CD14-positive monocyte (primary cell): Measurements from ENCODE around the gene SUZ12. TPM values are rescaled to one million over a fixed set of nuclear protein-coding genes. Genes with fewer than 3 reads are reported as not detected.

Source experiments
- DNase-seq, 3 donors: peaks; one replicate each; pipeline ENCODE4 v3.0.0-alpha.2; 2011 to 2022
- H2AFZ ChIP-seq: 2 replicates; pipeline ENCODE4 v1.6.0; 2012; ENCODE audit warnings: mild to moderate bottlenecking, low read depth, low read length, inconsistent platforms; ENCODE audit not compliant: insufficient read depth, poor library complexity, severe bottlenecking
- H3K27ac ChIP-seq, 2 donors: 1 replicate in 1 of 2; 2 replicates in 1 of 2; pipeline ENCODE4 v1.5.1; 2012 to 2013; ENCODE audit warnings: low read length in 2 of 2, control low read depth in 1 of 2, inconsistent platforms in 1 of 2, low read depth in 1 of 2, mild to moderate bottlenecking in 1 of 2
- H3K27me3 ChIP-seq, 2 donors: one replicate each; pipeline versions ENCODE4 v1.6.0 to v1.6.1; 2011 to 2013; ENCODE audit warnings: low read length in 2 of 2; ENCODE audit not compliant: control insufficient read depth in 2 of 2, insufficient read depth in 2 of 2
- H3K36me3 ChIP-seq, 2 donors: replicated peaks in 1 of 2; 1 replicate in 1 of 2; 2 replicates in 1 of 2; pipeline versions ENCODE4 v1.5.1 to v1.6.1; 2012 to 2013; ENCODE audit warnings: low read length in 2 of 2, control low read depth in 1 of 2, inconsistent platforms in 1 of 2, mild to moderate bottlenecking in 1 of 2; ENCODE audit not compliant: insufficient read depth in 2 of 2, control insufficient read depth in 1 of 2
- H3K4me1 ChIP-seq, 2 donors: 1 replicate in 1 of 2; 2 replicates in 1 of 2; pipeline versions ENCODE4 v1.5.1 to v1.6.1; 2012 to 2013; ENCODE audit warnings: low read length in 2 of 2, control low read depth in 1 of 2, inconsistent platforms in 1 of 2, mild to moderate bottlenecking in 1 of 2, moderate library complexity in 1 of 2; ENCODE audit not compliant: insufficient read depth in 2 of 2, control insufficient read depth in 1 of 2
- H3K4me2 ChIP-seq: replicated peaks from 2 replicates; pipeline ENCODE3; 2012; ENCODE audit warnings: low read length, moderate library complexity, mild to moderate bottlenecking; ENCODE audit not compliant: poor library complexity, severe bottlenecking; ENCODE audit errors: extremely low read depth
- H3K4me3 ChIP-seq, 3 experiments: fragments of 200-600 bp in 1 of 3; sonication (generic) in 1 of 3; replicated peaks in 1 of 3; 1 replicate in 2 of 3; 2 replicates in 1 of 3; pipeline ENCODE4 v1.5.1; 2011 to 2013; ENCODE audit warnings: low read length in 3 of 3, mild to moderate bottlenecking in 3 of 3, control low read depth in 2 of 3, low read depth in 2 of 3, inconsistent platforms in 1 of 3, moderate library complexity in 1 of 3
- H3K79me2 ChIP-seq: 2 replicates; pipeline ENCODE4 v1.6.0; 2012; ENCODE audit warnings: mild to moderate bottlenecking, control low read depth, inconsistent platforms, low read length, moderate library complexity; ENCODE audit not compliant: insufficient read depth
- H3K9ac ChIP-seq: 2 replicates; pipeline ENCODE4 v1.6.0; 2017; ENCODE audit warnings: low read length, mild to moderate bottlenecking; ENCODE audit not compliant: insufficient read depth, poor library complexity, severe bottlenecking
- H3K9me3 ChIP-seq, 2 donors: replicated peaks in 1 of 2; 1 replicate in 1 of 2; 2 replicates in 1 of 2; pipeline versions ENCODE4 v1.5.1 to v1.6.1; 2012 to 2013; ENCODE audit warnings: low read length in 2 of 2, control low read depth in 1 of 2; ENCODE audit not compliant: control insufficient read depth in 1 of 2, insufficient read depth in 1 of 2
- H4K20me1 ChIP-seq: 2 replicates; pipeline ENCODE4 v1.6.0; 2012; ENCODE audit warnings: mild to moderate bottlenecking, low read length, control low read depth, moderate library complexity; ENCODE audit not compliant: insufficient read depth
- H3K27ac Mint-ChIP-seq, 7 donors: one replicate each; pipeline ENCODE4 v1.8.0; 2020; ENCODE audit warnings: mild to moderate bottlenecking in 7 of 7, mixed read lengths in 7 of 7, moderate library complexity in 6 of 7, inconsistent platforms in 2 of 7
- H3K27me3 Mint-ChIP-seq, 3 donors: one replicate each; pipeline ENCODE4 v1.8.0; 2021 to 2022; ENCODE audit warnings: low read depth in 3 of 3, mild to moderate bottlenecking in 3 of 3, mixed read lengths in 3 of 3, moderate library complexity in 3 of 3, inconsistent platforms in 1 of 3
- H3K36me3 Mint-ChIP-seq, 2 donors: one replicate each; pipeline ENCODE4 v1.8.0; 2020; ENCODE audit warnings: mixed read lengths in 2 of 2, inconsistent platforms in 1 of 2, mild to moderate bottlenecking in 1 of 2
- H3K4me1 Mint-ChIP-seq: one replicate; pipeline ENCODE4 v1.8.0; 2020; ENCODE audit warnings: mild to moderate bottlenecking, mixed read lengths
- H3K4me3 Mint-ChIP-seq, 2 donors: one replicate each; pipeline ENCODE4 v1.8.0; 2020; ENCODE audit warnings: mild to moderate bottlenecking in 2 of 2, mixed read lengths in 2 of 2, moderate library complexity in 1 of 2
- H3K9me3 Mint-ChIP-seq, 7 donors: one replicate each; pipeline ENCODE4 v1.8.0; 2020 to 2022; ENCODE audit warnings: mixed read lengths in 7 of 7, mild to moderate bottlenecking in 6 of 7, moderate library complexity in 6 of 7, inconsistent platforms in 2 of 7
- WGBS: methylation state at CpG from one replicate; pipeline ENCODE4 v1.1.5; 2013; ENCODE audit warnings: missing lambda C conversion rate; ENCODE audit not compliant: insufficient coverage; 5-methylcytosine and 5-hydroxymethylcytosine counted together
- intact Hi-C, 2 donors: fragments of 100-400 bp; cut with micrococcal nuclease; formaldehyde crosslinking; loops; one replicate each; pipeline versions ENCODE4 v1.15.0 to v1.15.1; 2023
- polyA plus RNA-seq, 3 donors: library from polyadenylated mRNA; depleted of rRNA in 1 of 3; unstranded in 2 of 3; stranded (reverse) in 1 of 3; fragments of 300-500 nt in 2 of 3; fragments of >200 nt in 1 of 3; fragmentation: Illumina TruSeq in 2 of 3; gene quantifications; 1 replicate in 2 of 3; 2 replicates in 1 of 3; pipeline ENCODE4 v1.2.3, GENCODE V29; 2012 to 2021
- TF ChIP-seq, protein P1 (sequence below): fragments of 200-600 bp; IDR thresholded peaks from one replicate; pipeline ENCODE4 v1.8.0; 2022; ENCODE audit warnings: antibody characterized with exemption, mild to moderate bottlenecking

Gene SUZ12
- polyA plus RNA-seq, 3 donors: 6.3 to 9.9 (median 7.9) TPM

DNA sequence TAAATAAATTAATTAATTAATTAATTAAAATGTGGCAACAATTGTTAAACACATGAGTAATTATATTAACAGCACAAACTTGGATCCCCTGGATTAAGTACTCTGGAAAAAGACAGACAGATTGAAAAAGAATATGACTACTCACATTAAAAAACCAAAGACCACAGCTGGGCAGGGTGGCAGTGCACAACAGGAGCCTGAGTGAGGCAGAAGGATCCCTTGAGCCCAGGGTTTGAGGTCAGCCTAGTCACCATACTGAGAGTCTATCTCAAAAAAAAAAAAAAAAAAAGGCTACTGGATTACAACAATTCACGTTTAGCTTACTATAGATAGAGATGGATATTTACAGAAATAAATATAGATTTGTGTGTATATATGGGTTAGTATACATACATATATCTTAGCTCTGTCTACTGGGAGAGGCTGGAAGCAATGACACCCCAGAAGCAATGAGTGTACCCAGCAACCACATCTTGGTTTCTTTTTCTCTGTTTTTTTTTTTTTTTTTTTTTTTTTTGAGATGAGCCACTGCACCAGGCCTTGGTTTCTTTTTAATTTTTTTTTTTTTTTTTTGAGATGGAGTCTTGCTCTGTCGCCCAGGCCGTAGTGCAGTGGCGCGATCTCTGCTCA is 10.6 kb upstream of the SUZ12 start:
- H3K4me1 Mint-ChIP-seq: peaks cover 15% of the 10 kb centered on the region
- no peak overlapping the region for H3K4me3 ChIP-seq
- H3K27ac Mint-ChIP-seq: no peak overlapping the region
- no peaks in the 10 kb centered on the region for H3K9me3 Mint-ChIP-seq
- intact Hi-C loops: no loop called here
- H2AFZ ChIP-seq: no peak overlapping the region
- H3K27me3 ChIP-seq: no peaks in the 10 kb centered on the region
- H3K4me1 ChIP-seq: peaks cover 15 to 17% of the 10 kb centered on the region in 2 donors
- TF ChIP-seq, protein P1, sequence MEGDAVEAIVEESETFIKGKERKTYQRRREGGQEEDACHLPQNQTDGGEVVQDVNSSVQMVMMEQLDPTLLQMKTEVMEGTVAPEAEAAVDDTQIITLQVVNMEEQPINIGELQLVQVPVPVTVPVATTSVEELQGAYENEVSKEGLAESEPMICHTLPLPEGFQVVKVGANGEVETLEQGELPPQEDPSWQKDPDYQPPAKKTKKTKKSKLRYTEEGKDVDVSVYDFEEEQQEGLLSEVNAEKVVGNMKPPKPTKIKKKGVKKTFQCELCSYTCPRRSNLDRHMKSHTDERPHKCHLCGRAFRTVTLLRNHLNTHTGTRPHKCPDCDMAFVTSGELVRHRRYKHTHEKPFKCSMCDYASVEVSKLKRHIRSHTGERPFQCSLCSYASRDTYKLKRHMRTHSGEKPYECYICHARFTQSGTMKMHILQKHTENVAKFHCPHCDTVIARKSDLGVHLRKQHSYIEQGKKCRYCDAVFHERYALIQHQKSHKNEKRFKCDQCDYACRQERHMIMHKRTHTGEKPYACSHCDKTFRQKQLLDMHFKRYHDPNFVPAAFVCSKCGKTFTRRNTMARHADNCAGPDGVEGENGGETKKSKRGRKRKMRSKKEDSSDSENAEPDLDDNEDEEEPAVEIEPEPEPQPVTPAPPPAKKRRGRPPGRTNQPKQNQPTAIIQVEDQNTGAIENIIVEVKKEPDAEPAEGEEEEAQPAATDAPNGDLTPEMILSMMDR: no peak
- no peaks in the 10 kb centered on the region for H3K79me2 ChIP-seq
- H3K9me3 ChIP-seq: no peaks in the 10 kb centered on the region
- no peaks in the 10 kb centered on the region for H4K20me1 ChIP-seq
- H3K27me3 Mint-ChIP-seq: peaks cover 0 to 2% (median 0%) of the 10 kb centered on the region in 3 donors
- H3K36me3 Mint-ChIP-seq: no peaks in the 10 kb centered on the region
- no peak overlapping the region for H3K4me3 Mint-ChIP-seq
- no peak overlapping the region for H3K27ac ChIP-seq
- no peak overlapping the region for H3K9ac ChIP-seq
- no peaks in the 10 kb centered on the region for H3K36me3 ChIP-seq
- no peak for DNase-seq
- H3K4me2 ChIP-seq: no peak overlapping the region
- WGBS: no CpG with 5 or more reads among the region's 5 CpGs

GRCh38 chr17:31931756-31932155 is 5.1 kb upstream of the SUZ12 start:
- Mint-ChIP-seq H3K27me3 (peaks cover 0 to 4% (median 0%) of the 10 kb centered on the region in 3 donors), H3K4me1 (peaks cover 11% of the 10 kb centered on the region), H3K27ac (no peak overlapping the region), H3K36me3 (no peaks in the 10 kb centered on the region), H3K9me3 (no peaks in the 10 kb centered on the region), H3K4me3 (no peak overlapping the region)
- intact Hi-C loops: no loop called here
- peak in 2 of 3 donors; percentile 16 to 20 for DNase-seq
- Histone ChIP-seq H3K79me2 (no peaks in the 10 kb centered on the region), H3K27ac (no peak overlapping the region), H3K9me3 (no peaks in the 10 kb centered on the region), H3K9ac (no peak overlapping the region), H3K36me3 (no peaks in the 10 kb centered on the region), H3K4me1 (peaks cover 6 to 11% of the 10 kb centered on the region in 2 donors), H2AFZ (peak overlapping the region; percentile 55), H3K4me3 (no peak overlapping the region), H3K27me3 (no peaks in the 10 kb centered on the region), H4K20me1 (no peaks in the 10 kb centered on the region), H3K4me2 (no peak overlapping the region)
- WGBS: no CpG with 5 or more reads among the region's 1 CpG
- TF ChIP-seq, protein P1: no peak
